ENCODE measurements around the gene ASRGL1. TPM values are rescaled to one million over a fixed set of nuclear protein-coding genes. Genes with fewer than 3 reads are reported as not detected.

The ASRGL1 gene
- total RNA-seq, 1 donor from 2014 or later: 4.6 TPM

- DNase-seq: no peak
- intact Hi-C loops (cut with micrococcal nuclease): loop anchor here (10.0 kb wide), 1 partner anchor 307 kb away; no protein-coding TSS in a partner anchor
- TF ChIP-seq, protein P1, sequence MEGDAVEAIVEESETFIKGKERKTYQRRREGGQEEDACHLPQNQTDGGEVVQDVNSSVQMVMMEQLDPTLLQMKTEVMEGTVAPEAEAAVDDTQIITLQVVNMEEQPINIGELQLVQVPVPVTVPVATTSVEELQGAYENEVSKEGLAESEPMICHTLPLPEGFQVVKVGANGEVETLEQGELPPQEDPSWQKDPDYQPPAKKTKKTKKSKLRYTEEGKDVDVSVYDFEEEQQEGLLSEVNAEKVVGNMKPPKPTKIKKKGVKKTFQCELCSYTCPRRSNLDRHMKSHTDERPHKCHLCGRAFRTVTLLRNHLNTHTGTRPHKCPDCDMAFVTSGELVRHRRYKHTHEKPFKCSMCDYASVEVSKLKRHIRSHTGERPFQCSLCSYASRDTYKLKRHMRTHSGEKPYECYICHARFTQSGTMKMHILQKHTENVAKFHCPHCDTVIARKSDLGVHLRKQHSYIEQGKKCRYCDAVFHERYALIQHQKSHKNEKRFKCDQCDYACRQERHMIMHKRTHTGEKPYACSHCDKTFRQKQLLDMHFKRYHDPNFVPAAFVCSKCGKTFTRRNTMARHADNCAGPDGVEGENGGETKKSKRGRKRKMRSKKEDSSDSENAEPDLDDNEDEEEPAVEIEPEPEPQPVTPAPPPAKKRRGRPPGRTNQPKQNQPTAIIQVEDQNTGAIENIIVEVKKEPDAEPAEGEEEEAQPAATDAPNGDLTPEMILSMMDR (IDR thresholded peaks at IDR 0.05; ENCODE audit: borderline replicate concordance): no peak
- Histone ChIP-seq H3K4me1 (no peaks in the 10 kb centered on the region), H3K27ac (replicated peaks) (no peak overlapping the region), H3K36me3 (no peaks in the 10 kb centered on the region), H3K4me3 (no peak overlapping the region), H3K9me3 (replicated peaks) (no peaks in the 10 kb centered on the region), H3K27me3 (ENCODE audit: low read depth) (no peaks in the 10 kb centered on the region)
Measured at GRCh38 chr11:62387381-62387780, 50.1 kb downstream of the ASRGL1 start.

- Histone ChIP-seq H3K4me1 (no peaks in the 10 kb centered on the region), H3K9me3 (replicated peaks) (no peaks in the 10 kb centered on the region), H3K27me3 (ENCODE audit: low read depth) (no peaks in the 10 kb centered on the region), H3K27ac (replicated peaks) (no peak overlapping the region), H3K4me3 (no peak overlapping the region), H3K36me3 (no peaks in the 10 kb centered on the region)
- no peak for DNase-seq
- intact Hi-C loops (cut with micrococcal nuclease): loop anchor here (10.0 kb wide), 1 partner anchor 306 kb away; no protein-coding TSS in a partner anchor
- TF ChIP-seq, protein P1 (IDR thresholded peaks at IDR 0.05; ENCODE audit: borderline replicate concordance): no peak
Measured at GRCh38 chr11:62388999-62389398, 51.8 kb downstream of the ASRGL1 start.

DNA sequence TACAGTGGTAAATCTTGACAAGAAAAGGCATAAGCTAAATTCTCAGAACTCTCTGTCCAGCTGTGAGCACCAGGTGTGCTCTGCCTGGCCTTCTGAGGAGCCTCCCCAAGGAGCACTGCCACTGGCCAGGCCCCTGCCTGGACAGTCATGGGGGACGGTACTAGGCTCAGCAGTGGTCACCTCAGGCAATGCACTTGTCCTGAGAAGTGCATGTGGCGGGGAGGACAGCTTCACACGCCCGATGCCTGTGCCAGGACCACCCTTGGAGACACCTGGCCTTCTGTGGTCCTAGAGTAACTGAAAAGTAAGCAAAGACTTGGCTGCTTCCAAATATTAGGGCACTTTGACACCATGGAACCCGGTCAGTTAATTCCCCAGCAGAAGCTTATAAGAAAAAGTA is 53.0 kb downstream of the ASRGL1 start:
- no peak overlapping the region for H3K4me3 ChIP-seq
- no peaks in the 10 kb centered on the region for H3K27me3 ChIP-seq (ENCODE audit: low read depth)
- no peak overlapping the region for H3K27ac ChIP-seq (replicated peaks)
- no peak for DNase-seq
- intact Hi-C loops (cut with micrococcal nuclease): loop anchor here (10.0 kb wide), 1 partner anchor 155 kb away; the partner anchor contains the start of gene AHNAK
- H3K4me1 ChIP-seq: peaks cover 6% of the 10 kb centered on the region
- TF ChIP-seq, protein P1 (IDR thresholded peaks at IDR 0.05; ENCODE audit: borderline replicate concordance): no peak
- no peaks in the 10 kb centered on the region for H3K36me3 ChIP-seq
- no peaks in the 10 kb centered on the region for H3K9me3 ChIP-seq (replicated peaks)

GRCh38 chr11:62390722-62391121 is 53.5 kb downstream of the ASRGL1 start:
- intact Hi-C loops (cut with micrococcal nuclease): loop anchor here (10.0 kb wide), 1 partner anchor 154 kb away; the partner anchor contains the start of gene AHNAK
- no peak overlapping the region for H3K27ac ChIP-seq (replicated peaks)
- TF ChIP-seq, protein P1 (IDR thresholded peaks at IDR 0.05; ENCODE audit: borderline replicate concordance): no peak
- no peaks in the 10 kb centered on the region for H3K27me3 ChIP-seq (ENCODE audit: low read depth)
- no peaks in the 10 kb centered on the region for H3K9me3 ChIP-seq (replicated peaks)
- H3K4me3 ChIP-seq: no peak overlapping the region
- peaks cover 11% of the 10 kb centered on the region for H3K4me1 ChIP-seq
- DNase-seq: no peak
- no peaks in the 10 kb centered on the region for H3K36me3 ChIP-seq

GRCh38 chr11:62391642-62392425 is 54.6 kb downstream of the ASRGL1 start:
- H3K27ac ChIP-seq (replicated peaks): no peak overlapping the region
- DNase-seq: no peak
- peaks cover 17% of the 10 kb centered on the region for H3K4me1 ChIP-seq
- no peaks in the 10 kb centered on the region for H3K9me3 ChIP-seq (replicated peaks)
- TF ChIP-seq, protein P1 (IDR thresholded peaks at IDR 0.05; ENCODE audit: borderline replicate concordance): no peak
- no peaks in the 10 kb centered on the region for H3K36me3 ChIP-seq
- no peak overlapping the region for H3K4me3 ChIP-seq
- intact Hi-C loops (cut with micrococcal nuclease): loop anchor here (10.0 kb wide), 1 partner anchor 153 kb away; the partner anchor contains the start of gene AHNAK
- H3K27me3 ChIP-seq (ENCODE audit: low read depth): no peaks in the 10 kb centered on the region

Data from left ventricle myocardium inferior (tissue), 1 donor.